ENCODE measurements around the gene MRTFB. TPM values are rescaled to one million over a fixed set of nuclear protein-coding genes. Genes with fewer than 3 reads are reported as not detected.
"Not testable (repeated sequence)": the region's sequence is repeated elsewhere in the genome, so short reads cannot be mapped to it uniquely, and the experiment has no call there.

The MRTFB gene, protein sequence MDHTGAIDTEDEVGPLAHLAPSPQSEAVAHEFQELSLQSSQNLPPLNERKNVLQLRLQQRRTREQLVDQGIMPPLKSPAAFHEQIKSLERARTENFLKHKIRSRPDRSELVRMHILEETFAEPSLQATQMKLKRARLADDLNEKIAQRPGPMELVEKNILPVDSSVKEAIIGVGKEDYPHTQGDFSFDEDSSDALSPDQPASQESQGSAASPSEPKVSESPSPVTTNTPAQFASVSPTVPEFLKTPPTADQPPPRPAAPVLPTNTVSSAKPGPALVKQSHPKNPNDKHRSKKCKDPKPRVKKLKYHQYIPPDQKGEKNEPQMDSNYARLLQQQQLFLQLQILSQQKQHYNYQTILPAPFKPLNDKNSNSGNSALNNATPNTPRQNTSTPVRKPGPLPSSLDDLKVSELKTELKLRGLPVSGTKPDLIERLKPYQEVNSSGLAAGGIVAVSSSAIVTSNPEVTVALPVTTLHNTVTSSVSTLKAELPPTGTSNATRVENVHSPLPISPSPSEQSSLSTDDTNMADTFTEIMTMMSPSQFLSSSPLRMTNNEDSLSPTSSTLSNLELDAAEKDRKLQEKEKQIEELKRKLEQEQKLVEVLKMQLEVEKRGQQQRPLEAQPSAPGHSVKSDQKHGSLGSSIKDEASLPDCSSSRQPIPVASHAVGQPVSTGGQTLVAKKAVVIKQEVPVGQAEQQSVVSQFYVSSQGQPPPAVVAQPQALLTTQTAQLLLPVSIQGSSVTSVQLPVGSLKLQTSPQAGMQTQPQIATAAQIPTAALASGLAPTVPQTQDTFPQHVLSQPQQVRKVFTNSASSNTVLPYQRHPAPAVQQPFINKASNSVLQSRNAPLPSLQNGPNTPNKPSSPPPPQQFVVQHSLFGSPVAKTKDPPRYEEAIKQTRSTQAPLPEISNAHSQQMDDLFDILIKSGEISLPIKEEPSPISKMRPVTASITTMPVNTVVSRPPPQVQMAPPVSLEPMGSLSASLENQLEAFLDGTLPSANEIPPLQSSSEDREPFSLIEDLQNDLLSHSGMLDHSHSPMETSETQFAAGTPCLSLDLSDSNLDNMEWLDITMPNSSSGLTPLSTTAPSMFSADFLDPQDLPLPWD
- 22.2 and 22.4 TPM in 2 replicates for total RNA-seq (2014; rRNA removed; shearing (Covaris generic))
- 9.7 and 13.9 TPM in 2 replicates for polyA plus RNA-seq (2016; fragmentation: Nextera tagmentation; extraction: Ambion mirVana)
- long read RNA-seq, partial matches to known transcripts: 1 of 3 reads
- long read RNA-seq, other reads (novel, unspliced or antisense): 2 of 3 reads

DNA sequence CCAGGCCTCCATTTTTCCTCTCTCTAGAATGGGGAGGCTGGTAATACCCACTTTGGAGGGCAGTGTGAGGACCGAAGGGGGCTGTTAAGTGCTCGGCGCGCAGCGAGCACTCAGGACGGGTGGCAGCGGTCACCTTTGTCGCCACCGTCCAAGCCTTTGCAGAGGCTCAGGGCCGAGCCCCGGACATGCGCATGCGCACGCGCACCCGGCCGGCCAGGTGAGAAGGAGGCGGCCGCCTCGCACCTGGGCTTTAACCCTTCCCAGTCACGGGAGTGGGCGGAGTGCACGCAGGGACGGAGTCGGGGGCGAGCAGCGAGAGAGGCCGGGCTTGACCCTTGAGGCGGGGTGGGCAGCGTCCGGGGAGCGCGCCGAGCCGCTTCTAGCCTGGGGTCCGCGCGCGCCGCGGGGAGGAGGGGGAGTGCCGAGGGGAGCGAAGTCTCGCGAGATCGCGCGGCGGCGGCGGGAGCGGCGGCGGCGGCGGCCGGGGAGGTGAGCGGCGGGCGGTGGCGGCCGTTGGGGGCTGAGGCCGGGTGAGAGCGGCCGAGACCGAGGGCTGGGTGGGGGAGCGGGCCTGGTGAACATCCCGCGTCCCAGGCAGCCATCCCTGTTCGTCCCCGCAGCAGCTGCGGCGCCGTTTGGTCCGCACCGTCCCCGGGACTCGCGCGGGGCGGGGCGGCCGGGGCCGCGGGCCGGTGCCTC is at the start of gene MRTFB:
TSS of gene MRTFB (plus strand) at position 443 of the 699 bp plus-strand sequence. CDS start 69,288 bp downstream, outside the sequence.
- Histone ChIP-seq H3K9me2 (ENCODE audit: insufficient read depth) (no peaks in the 10 kb centered on the region), H3K27me3 (ENCODE audit: insufficient read depth) (no peaks in the 10 kb centered on the region), H3F3A (replicated peaks; ENCODE audit: low read depth) (0 out of 2 replicates have a peak, but pooled peaks cover 7% of the 10 kb centered on the region), H3K4me1 (ENCODE audit: insufficient read depth) (peaks cover 14% of the 10 kb centered on the region), H3K4me2 (peak within 1 kb of the TSS; percentile 98), H3K4me3 (peak within 1 kb of the TSS; percentile 95), H3K36me3 (ENCODE audit: insufficient read depth) (no peaks in the 10 kb centered on the region), H2AFZ (peak within 1 kb of the TSS; percentile 98), H3K27ac (ENCODE audit: low read depth) (peak within 1 kb of the TSS; percentile 88), H4K20me1 (replicated peaks; ENCODE audit: insufficient read depth) (peaks cover 10% of the 10 kb centered on the region), H3K79me2 (replicated peaks; ENCODE audit: insufficient read depth) (peaks cover 44% of the 10 kb centered on the region)
- peak; percentile 90 for ATAC-seq
- H3K9me3 Mint-ChIP-seq: no peaks in the 10 kb centered on the region
- no peak for TF ChIP-seq EZH2 (IDR thresholded peaks at IDR 0.05; ENCODE audit: low read depth, unreplicated experiment)
- peak; percentile 78 for TF ChIP-seq POLR2AphosphoS5 (IDR thresholded peaks at IDR 0.05; ENCODE audit: low read depth)
- TF ChIP-seq, protein P1, sequence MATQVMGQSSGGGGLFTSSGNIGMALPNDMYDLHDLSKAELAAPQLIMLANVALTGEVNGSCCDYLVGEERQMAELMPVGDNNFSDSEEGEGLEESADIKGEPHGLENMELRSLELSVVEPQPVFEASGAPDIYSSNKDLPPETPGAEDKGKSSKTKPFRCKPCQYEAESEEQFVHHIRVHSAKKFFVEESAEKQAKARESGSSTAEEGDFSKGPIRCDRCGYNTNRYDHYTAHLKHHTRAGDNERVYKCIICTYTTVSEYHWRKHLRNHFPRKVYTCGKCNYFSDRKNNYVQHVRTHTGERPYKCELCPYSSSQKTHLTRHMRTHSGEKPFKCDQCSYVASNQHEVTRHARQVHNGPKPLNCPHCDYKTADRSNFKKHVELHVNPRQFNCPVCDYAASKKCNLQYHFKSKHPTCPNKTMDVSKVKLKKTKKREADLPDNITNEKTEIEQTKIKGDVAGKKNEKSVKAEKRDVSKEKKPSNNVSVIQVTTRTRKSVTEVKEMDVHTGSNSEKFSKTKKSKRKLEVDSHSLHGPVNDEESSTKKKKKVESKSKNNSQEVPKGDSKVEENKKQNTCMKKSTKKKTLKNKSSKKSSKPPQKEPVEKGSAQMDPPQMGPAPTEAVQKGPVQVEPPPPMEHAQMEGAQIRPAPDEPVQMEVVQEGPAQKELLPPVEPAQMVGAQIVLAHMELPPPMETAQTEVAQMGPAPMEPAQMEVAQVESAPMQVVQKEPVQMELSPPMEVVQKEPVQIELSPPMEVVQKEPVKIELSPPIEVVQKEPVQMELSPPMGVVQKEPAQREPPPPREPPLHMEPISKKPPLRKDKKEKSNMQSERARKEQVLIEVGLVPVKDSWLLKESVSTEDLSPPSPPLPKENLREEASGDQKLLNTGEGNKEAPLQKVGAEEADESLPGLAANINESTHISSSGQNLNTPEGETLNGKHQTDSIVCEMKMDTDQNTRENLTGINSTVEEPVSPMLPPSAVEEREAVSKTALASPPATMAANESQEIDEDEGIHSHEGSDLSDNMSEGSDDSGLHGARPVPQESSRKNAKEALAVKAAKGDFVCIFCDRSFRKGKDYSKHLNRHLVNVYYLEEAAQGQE (IDR thresholded peaks at IDR 0.05; ENCODE audit: unreplicated experiment): no peak
- no peak for TF ChIP-seq STAT1 (IDR thresholded peaks at IDR 0.05; ENCODE audit: unreplicated experiment)
- TF ChIP-seq ZNF114 (CRISPR knock-in tag; IDR thresholded peaks at IDR 0.05): no peak
- TF ChIP-seq EZH2phosphoT487 (IDR thresholded peaks at IDR 0.05; ENCODE audit: unreplicated experiment): no peak
- peaks cover 22% of the 10 kb centered on the region for H3K4me1 Mint-ChIP-seq
- DNase-seq (ENCODE audit: low spot score): peak; percentile 86
- H3K27me3 Mint-ChIP-seq (ENCODE audit: insufficient read depth, low read depth, poor library complexity): peaks cover 10% of the 10 kb centered on the region
- peak within 1 kb of the TSS; percentile 86 for H3K27ac Mint-ChIP-seq
- peak within 1 kb of the TSS; percentile 87 for H3K4me3 Mint-ChIP-seq
- no peaks in the 10 kb centered on the region for H3K36me3 Mint-ChIP-seq (ENCODE audit: low read depth)

DNA sequence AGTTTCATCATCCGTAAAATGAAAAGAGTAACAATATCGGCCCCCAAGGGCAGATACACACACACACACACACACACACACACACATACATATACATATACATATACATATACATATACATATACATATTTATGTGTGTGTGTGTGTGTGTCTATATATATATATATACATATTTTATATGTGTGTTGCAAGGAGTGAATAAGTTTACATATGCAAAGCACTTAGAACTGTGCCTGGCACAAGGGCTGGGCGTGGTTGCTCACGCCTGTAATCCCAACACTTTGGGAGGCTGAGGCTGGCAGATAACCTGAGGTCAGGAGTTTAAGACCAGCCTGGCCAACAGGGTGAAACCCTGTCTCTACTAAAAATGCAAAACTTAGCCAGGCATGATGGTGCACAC is 47.6 kb upstream of the MRTFB start:
- H3K4me1 ChIP-seq (ENCODE audit: insufficient read depth); H3K9me2 ChIP-seq (ENCODE audit: insufficient read depth); DNase-seq (ENCODE audit: low spot score); H3K36me3 ChIP-seq (ENCODE audit: insufficient read depth); H3K27me3 Mint-ChIP-seq (ENCODE audit: insufficient read depth, low read depth, poor library complexity); H3K27ac Mint-ChIP-seq; H3K79me2 ChIP-seq (replicated peaks; ENCODE audit: insufficient read depth); H4K20me1 ChIP-seq (replicated peaks; ENCODE audit: insufficient read depth); H3F3A ChIP-seq (replicated peaks; ENCODE audit: low read depth); H3K27me3 ChIP-seq (ENCODE audit: insufficient read depth); H3K9me3 Mint-ChIP-seq; H3K4me1 Mint-ChIP-seq; H3K4me3 Mint-ChIP-seq; H3K27ac ChIP-seq (ENCODE audit: low read depth); ATAC-seq; H3K36me3 Mint-ChIP-seq (ENCODE audit: low read depth); H3K4me3 ChIP-seq; H2AFZ ChIP-seq; H3K4me2 ChIP-seq: not testable (repeated sequence)
